Measurements from ENCODE around the gene LILRA6. TPM values are rescaled to one million over a fixed set of nuclear protein-coding genes. Genes with fewer than 3 reads are reported as not detected.

LILRA6 gene
- total and polyA plus RNA-seq, 10 of the 15 experiments (the other 5 are each of a cell fraction or from before 2014, with no cell fraction given), result 0.04 to 1.7 (median 0.09) TPM; not detected in 2

DNA sequence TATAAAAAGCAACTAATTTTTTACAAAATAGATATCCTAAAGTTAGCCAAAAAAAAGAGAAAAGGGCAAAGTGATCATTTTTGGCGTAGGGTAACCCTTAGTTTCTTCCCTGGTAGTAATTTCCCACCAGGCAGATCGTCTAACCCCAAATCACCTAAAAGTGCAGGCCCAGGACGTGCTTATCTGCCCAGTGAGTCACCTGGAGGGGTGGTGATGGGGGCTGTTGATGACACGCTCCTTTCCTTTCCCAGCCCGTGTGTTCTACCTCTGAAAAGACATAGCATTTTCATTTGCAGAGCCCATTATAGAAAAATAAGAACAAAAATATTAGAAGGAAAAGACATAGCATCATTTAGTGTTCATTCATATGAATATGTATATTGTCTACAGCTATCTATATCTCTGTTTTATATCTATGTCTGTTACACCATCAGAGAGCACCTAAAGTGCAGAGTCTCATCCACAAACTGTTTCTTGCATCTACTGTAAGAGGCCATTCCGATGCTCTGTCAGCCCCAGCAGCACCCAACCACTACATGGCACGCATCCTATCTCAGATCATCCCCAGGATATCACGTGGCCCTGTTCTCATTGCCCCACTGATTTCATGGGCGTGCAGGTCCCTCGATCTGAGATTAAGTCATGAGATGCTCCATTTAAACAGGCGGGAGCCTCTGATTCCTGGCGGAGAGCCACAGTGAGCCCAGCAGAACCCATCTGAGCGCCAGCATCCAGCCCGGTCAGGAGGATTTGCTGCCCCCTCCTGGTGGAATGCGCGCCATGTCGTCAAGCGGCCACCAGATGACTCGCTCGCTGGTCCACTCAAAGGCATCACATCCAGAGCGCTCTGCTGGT is 11.3 kb downstream of the LILRA6 start (continued):
- TF ChIP-seq, protein P1, sequence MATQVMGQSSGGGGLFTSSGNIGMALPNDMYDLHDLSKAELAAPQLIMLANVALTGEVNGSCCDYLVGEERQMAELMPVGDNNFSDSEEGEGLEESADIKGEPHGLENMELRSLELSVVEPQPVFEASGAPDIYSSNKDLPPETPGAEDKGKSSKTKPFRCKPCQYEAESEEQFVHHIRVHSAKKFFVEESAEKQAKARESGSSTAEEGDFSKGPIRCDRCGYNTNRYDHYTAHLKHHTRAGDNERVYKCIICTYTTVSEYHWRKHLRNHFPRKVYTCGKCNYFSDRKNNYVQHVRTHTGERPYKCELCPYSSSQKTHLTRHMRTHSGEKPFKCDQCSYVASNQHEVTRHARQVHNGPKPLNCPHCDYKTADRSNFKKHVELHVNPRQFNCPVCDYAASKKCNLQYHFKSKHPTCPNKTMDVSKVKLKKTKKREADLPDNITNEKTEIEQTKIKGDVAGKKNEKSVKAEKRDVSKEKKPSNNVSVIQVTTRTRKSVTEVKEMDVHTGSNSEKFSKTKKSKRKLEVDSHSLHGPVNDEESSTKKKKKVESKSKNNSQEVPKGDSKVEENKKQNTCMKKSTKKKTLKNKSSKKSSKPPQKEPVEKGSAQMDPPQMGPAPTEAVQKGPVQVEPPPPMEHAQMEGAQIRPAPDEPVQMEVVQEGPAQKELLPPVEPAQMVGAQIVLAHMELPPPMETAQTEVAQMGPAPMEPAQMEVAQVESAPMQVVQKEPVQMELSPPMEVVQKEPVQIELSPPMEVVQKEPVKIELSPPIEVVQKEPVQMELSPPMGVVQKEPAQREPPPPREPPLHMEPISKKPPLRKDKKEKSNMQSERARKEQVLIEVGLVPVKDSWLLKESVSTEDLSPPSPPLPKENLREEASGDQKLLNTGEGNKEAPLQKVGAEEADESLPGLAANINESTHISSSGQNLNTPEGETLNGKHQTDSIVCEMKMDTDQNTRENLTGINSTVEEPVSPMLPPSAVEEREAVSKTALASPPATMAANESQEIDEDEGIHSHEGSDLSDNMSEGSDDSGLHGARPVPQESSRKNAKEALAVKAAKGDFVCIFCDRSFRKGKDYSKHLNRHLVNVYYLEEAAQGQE (IDR thresholded peaks at IDR 0.05; ENCODE audit: low read depth, low read length), result no peak
- TF ChIP-seq SIX5 (IDR thresholded peaks at IDR 0.05; ENCODE audit: low read depth, low read length, severe bottlenecking), result no peak
- TF ChIP-seq STAT1 (conservative IDR thresholded peaks at IDR 0.05), result no peak
- no peak for TF ChIP-seq DPF2 (IDR thresholded peaks at IDR 0.05)
- TF ChIP-seq, protein P2, sequence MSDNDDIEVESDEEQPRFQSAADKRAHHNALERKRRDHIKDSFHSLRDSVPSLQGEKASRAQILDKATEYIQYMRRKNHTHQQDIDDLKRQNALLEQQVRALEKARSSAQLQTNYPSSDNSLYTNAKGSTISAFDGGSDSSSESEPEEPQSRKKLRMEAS (IDR thresholded peaks at IDR 0.05; ENCODE audit: low read depth, low read length), result no peak
- TF ChIP-seq MEF2B (IDR thresholded peaks at IDR 0.05; ENCODE audit: partially characterized antibody, poor library complexity, severe bottlenecking), result no peak
- no peak for TF ChIP-seq ZZZ3 (IDR thresholded peaks at IDR 0.05; ENCODE audit: control insufficient read depth, insufficient read length, low read depth)
- no peak for TF ChIP-seq NFYA (IDR thresholded peaks at IDR 0.05; ENCODE audit: borderline replicate concordance, low read depth, low read length)
- TF ChIP-seq, protein P3, sequence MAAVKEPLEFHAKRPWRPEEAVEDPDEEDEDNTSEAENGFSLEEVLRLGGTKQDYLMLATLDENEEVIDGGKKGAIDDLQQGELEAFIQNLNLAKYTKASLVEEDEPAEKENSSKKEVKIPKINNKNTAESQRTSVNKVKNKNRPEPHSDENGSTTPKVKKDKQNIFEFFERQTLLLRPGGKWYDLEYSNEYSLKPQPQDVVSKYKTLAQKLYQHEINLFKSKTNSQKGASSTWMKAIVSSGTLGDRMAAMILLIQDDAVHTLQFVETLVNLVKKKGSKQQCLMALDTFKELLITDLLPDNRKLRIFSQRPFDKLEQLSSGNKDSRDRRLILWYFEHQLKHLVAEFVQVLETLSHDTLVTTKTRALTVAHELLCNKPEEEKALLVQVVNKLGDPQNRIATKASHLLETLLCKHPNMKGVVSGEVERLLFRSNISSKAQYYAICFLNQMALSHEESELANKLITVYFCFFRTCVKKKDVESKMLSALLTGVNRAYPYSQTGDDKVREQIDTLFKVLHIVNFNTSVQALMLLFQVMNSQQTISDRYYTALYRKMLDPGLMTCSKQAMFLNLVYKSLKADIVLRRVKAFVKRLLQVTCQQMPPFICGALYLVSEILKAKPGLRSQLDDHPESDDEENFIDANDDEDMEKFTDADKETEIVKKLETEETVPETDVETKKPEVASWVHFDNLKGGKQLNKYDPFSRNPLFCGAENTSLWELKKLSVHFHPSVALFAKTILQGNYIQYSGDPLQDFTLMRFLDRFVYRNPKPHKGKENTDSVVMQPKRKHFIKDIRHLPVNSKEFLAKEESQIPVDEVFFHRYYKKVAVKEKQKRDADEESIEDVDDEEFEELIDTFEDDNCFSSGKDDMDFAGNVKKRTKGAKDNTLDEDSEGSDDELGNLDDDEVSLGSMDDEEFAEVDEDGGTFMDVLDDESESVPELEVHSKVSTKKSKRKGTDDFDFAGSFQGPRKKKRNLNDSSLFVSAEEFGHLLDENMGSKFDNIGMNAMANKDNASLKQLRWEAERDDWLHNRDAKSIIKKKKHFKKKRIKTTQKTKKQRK (IDR thresholded peaks at IDR 0.05; ENCODE audit: low read depth, low read length), result no peak
- no peak for TF ChIP-seq KDM1A (IDR thresholded peaks at IDR 0.05; ENCODE audit: borderline replicate concordance)
- no peak for TF ChIP-seq ESRRA (IDR thresholded peaks at IDR 0.05; ENCODE audit: low read length)
- TF ChIP-seq SMARCA5 (IDR thresholded peaks at IDR 0.05), result peak; percentile 78; the same call in 1 of the 2 replicates
